Peyer's patch (tissue), 4 donors: Measurements from ENCODE around the gene ABHD17B.

ENCODE experiments used
- CTCF ChIP-seq, 6 experiments: fragments of 450-650 bp in 4 of 6; fragments of 200-600 bp in 2 of 6; sonication (generic) in 1 of 6; IDR thresholded peaks; one replicate each; pipeline ENCODE4 v1.5.1; 2017 to 2019; ENCODE audit warnings: antibody characterized with exemption in 6 of 6, mild to moderate bottlenecking in 3 of 6, moderate library complexity in 1 of 6
- POLR2A ChIP-seq, 2 donors: fragments of 450-650 bp; IDR thresholded peaks; one replicate each; pipeline ENCODE4 v1.5.1; 2017; ENCODE audit warnings: antibody characterized with exemption in 2 of 2, mild to moderate bottlenecking in 2 of 2, moderate library complexity in 2 of 2

- peak in 1 of 2 donors; percentile 25 for TF ChIP-seq POLR2A (IDR thresholded peaks at IDR 0.05)
- no peak for TF ChIP-seq CTCF (IDR thresholded peaks at IDR 0.05)
These were observed 33.9 kb upstream of the ABHD17B start for GRCh38 chr9:71944754-71945375.
